Kidney glomerular epithelial cell (primary cell): ENCODE measurements around the gene MTFR1L.

ENCODE experiments used
- DNase-seq: peaks from one replicate; lab custom pipeline; 2025; lab: John Stamatoyannopoulos, UW

Gene MTFR1L

DNA sequence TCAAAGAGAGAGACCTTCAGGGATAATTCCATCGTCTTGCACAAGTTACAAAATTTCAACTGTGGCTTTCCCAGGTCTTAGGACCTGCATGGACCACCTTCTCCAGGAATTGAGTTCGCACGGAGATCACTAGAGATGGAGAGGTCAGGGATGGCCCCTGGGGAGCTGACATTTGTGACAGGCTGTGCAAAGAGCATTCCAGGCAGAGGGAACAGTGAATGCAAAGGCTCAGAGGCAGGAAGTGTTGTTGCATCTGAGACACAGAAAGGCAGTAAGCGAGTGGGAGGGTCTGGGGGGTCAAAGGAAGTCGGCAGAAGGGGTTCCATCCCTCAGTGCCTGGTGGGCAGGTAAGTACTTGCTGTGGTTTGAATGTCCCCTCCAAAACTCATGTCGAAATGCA, 29.3 kb upstream of the MTFR1L start:
- no peak for DNase-seq

GRCh38 chr1:25792115-25792514, 27.6 kb upstream of the MTFR1L start:
- no peak for DNase-seq

DNA sequence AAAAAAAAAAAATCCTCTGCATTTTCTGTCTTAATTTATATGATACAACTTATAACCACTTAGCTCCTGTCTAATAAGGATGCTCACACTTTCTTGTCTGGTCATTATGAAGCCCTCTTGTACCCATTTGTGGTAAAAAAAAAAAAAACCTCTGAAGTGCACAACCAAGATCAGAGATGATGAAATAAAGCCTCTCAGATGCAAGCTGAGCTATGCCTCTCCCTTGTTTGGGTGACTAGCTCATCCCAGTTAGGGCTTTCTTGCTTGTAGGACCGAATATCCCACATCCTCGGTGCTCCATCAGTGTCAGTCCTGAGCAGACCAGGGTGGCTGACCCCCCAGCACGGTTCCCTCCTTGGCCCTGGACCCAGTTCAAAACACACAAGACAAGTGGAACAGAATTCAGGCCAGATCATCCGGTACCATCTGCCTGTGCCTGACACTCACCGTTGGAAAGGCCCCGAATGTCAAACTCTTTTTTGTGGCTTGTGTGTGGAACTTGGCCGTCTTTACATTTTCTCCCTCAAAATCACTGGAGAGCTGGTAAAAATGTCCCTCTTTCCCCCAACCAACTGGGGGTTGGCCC, 26.1 kb upstream of the MTFR1L start:
- DNase-seq: no peak

GRCh38 chr1:25794325-25794724, 25.4 kb upstream of the MTFR1L start:
- no peak for DNase-seq

GRCh38 chr1:25795211-25795610, 24.5 kb upstream of the MTFR1L start:
- DNase-seq: no peak

DNA sequence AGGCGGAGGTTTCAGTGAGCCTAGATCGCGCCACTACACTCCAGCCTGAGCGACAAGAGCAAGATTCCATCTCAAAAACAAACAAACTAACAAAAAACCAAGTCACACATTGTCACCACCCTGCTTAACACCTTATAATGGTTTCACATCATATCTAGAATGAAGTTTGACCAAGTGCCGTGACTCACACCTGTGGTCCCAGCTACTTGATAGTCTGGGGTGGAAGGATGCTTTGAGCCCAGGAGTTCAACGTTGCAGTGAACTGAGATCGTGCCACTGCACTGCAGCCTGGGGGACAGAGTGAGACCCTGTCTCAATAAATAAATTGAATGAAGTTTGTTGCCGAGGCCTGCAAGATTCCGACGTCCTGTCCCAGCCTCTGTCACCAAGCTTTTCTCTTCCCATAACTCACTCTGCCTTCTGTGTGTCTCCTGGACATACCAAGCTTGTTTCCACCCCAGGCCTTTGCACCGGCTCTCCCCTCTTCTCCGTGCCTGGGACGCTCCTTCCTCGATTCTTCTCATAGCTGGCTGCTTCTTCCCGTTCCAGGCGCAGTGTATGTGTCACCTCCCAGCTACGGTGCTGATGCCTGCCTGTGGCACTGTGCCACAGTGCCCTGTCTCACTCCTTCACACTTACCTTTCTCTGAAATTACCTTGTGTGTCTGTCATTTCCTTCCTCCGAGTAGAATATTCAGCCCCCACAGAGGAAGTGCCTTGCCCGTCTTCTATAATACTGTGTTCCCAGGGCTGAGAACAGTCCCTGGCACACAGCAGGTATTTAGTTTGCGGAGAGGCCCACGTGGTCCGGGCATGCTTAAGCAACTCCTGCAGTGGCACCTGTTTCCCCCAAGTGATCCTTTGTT, 23.6 kb upstream of the MTFR1L start:
- DNase-seq: no peak

- DNase-seq: peak; percentile 48
These were observed 22.8 kb upstream of the MTFR1L start for GRCh38 chr1:25796811-25797458.

GRCh38 chr1:25797939-25798338, 21.8 kb upstream of the MTFR1L start:
- no peak for DNase-seq

GRCh38 chr1:25798666-25799351, 20.9 kb upstream of the MTFR1L start:
- DNase-seq: no peak

DNA sequence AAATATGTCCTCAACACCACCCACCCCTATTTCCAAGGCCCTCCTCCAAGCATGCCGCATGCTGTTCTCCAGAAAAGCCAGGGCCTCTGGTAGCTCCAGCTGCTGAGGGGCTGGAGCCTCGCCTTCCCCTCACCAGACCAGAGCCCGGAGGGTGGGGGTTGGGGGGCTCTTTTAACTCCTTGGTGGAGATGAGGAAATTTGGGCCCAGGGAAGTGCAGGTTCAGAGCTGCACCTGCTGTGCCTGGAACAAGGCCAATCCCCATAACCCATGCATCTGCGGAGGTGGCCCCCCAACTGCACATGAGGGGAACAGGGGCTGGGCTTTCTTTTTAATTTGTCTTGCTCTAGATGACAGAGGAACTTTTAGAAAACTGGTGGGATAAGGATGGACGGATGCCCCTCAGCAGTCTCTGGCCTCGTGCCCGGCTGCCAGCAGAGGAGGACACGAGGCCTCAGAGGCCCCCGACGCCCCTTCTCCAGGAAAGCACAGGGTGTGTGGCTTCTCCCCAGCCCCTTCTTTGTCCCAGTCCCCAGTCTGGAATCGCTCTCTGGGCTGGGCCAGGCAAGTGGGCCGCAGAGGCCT, 20.3 kb upstream of the MTFR1L start:
- DNase-seq: no peak

DNA sequence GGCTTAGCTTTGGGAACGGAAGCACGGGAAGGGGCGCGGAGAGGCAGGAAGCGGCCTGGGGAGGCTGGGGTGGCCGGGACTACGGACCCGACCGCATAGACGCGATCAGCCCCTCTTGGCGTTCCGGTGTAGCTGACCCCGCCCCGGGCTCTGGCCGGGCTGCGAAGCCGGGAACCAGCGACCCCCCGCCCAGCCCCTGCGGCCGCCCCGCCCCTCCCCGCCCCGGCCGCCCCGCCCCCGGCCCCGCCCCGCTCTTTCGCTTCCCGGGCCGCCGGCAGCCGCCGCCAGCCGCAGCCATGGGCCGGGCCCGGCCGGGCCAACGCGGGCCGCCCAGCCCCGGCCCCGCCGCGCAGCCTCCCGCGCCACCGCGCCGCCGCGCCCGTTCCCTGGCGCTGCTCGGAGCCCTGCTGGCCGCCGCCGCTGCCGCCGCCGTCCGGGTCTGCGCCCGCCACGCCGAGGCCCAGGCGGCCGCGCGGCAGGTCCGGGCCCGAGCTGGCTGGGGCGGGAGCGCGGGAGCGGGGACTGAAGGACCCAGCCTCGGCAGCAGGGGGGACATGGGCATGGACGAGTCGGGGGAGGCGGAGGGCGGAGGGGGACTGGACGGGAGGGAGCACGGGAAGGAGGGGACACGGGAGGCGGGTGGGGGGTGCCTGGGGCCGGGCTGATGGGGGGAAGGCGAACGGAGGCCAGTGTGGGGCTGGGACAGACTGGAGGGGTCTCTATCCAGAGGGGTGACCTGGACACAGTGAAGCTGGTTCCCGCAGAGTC, 19.6 kb upstream of the MTFR1L start, which contains the start of gene SELENON:
SELENON (plus strand) TSS at position 259 of the 768 bp plus-strand sequence; CDS start at position 297, 38 bp downstream.
- peak; percentile 4 for DNase-seq

DNA sequence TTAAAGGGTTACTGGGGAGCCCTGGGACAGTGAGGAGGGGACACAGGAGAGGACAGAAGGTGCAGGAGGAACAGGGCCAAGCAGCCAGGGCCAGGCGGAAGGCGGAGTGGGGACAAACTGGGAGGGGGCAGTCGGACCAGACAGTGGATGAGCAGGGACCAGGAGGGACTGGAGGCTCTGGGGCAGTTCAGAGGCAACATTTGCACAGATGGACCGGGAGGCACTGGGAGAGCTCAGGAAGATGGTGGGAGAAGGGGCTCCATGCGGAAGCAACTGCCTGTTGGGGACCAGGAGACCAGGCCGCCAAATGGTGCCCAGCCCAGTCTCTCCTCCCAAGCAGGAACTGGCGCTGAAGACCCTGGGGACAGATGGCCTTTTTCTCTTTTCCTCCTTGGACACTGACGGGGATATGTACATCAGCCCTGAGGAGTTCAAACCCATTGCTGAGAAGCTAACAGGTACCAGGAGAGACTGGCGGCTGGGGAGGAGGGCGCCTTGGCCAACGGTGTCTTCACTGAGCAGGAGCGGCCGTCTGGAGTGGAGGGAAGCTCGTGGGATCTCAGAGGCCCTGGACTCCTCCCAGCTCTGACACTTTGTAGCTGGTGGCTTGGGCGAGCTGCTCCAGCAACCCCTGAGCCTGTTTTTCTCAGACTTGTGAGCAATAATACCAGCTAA, 18.9 kb upstream of the MTFR1L start:
- no peak for DNase-seq

- no peak for DNase-seq
These were observed 16.8 kb upstream of the MTFR1L start for GRCh38 chr1:25802915-25803314.

DNA sequence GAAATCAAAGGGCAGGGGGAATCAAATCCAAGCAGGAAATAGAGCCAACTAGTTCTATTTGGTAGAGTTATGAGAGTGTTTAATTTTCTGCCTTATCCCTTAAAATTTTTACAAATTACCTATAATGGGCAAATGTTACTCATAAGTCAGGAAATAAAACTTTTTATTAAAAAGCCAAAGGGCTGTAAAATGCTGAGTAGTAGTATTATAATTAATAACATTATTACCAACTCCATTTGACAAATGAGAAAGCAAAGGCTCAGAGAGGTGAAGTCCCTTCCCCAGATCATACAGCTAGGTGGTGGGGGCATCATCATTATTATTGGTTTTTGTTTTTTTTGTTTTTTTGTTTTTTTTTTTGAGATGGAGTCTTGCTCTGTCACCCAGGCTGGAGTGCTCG, 16.4 kb upstream of the MTFR1L start:
- no peak for DNase-seq

- no peak for DNase-seq
These were observed 15.3 kb upstream of the MTFR1L start for GRCh38 chr1:25804244-25804963.

DNA sequence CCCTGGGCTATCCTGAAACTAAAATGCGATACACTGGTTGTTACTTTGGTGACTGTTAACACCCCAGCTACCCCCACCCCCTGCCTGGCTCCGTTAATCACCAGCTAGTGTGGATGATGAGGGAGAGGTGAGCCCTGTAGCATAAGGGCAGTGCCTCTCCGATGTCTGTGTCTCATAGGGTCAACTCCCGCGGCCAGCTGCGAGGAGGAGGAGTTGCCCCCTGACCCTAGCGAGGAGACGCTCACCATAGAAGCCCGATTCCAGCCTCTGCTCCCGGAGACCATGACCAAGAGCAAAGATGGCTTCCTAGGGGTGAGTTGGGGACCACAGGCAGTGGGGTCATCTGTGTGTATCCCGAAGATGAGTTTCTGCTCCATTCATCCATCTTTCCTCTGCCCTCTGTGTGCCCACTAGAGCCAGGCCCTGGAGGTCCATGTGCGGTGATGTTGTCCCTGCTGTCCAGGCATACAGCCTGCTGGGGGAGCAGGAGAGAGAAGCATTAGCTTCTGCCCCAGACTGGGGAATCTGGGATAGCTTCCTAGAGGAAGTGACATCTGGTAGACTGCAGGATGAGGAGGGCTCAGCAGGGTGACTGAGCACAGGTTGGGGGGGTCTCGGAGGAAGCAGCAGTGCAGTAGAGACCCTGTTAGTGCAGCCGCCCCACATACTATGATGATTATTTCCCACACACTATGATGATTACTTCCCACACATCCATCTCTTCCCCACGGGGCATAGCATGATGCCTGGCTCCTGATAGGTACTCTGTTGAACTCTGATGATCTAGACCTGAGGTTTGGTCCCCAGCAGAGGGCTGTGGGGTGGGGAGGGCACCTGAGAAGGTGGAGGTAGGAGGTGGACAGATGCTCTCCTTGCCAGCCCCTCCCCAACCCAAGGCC, 14.5 kb upstream of the MTFR1L start:
- no peak for DNase-seq

GRCh38 chr1:25805863-25806225, 13.9 kb upstream of the MTFR1L start:
- DNase-seq: no peak

DNA sequence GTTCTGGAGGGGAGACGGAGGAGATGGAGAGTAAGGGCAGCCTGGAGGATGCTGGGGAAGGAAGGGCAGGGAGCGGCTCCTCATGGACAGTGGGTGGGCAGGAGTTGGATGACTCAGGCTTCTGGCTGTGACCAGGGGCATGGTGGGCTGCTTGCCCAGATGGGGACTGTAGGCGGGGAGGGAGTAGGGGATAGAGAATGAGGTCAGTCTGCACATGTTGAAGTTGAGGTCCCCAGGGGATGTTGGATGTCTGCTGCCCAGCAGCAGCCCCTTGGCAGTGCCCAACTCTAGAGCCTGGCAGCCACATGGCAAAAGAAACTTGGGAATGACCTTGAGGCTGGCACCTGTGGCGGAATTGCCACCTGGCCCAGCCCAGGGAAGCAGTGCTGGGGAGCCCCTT, 13.3 kb upstream of the MTFR1L start:
- DNase-seq: no peak
